Mesenchymal stem cell (in vitro differentiated cells and primary cell): ENCODE data around the gene UIMC1.

Experiments
- DNase-seq: peaks from one replicate; pipeline ENCODE4 v3.0.0-alpha.2; 2013
- H2AFZ ChIP-seq: one replicate; pipeline ENCODE4 v1.6.1; 2013; ENCODE audit warnings: low read depth, mild to moderate bottlenecking, control low read depth, inconsistent platforms, low read length, moderate library complexity
- H2AK5ac ChIP-seq: 2 replicates; pipeline ENCODE4 v1.6.1; 2013; ENCODE audit warnings: low read length, moderate library complexity, mild to moderate bottlenecking, inconsistent platforms; ENCODE audit not compliant: severe bottlenecking
- H2BK120ac ChIP-seq: one replicate; pipeline ENCODE4 v1.6.1; 2013; ENCODE audit warnings: low read depth, mild to moderate bottlenecking, inconsistent platforms, low read length, moderate library complexity
- H2BK12ac ChIP-seq, 2 experiments: one replicate each; pipeline ENCODE4 v1.6.1; 2013; ENCODE audit warnings: inconsistent platforms in 2 of 2, low read length in 2 of 2, mild to moderate bottlenecking in 2 of 2, moderate library complexity in 2 of 2, control low read depth in 1 of 2
- H2BK15ac ChIP-seq: one replicate; pipeline ENCODE4 v1.6.1; 2013; ENCODE audit warnings: mild to moderate bottlenecking, low read depth, inconsistent platforms; ENCODE audit not compliant: poor library complexity, severe bottlenecking
- H2BK5ac ChIP-seq: 2 replicates; pipeline ENCODE4 v1.6.1; 2013; ENCODE audit warnings: low read depth, mild to moderate bottlenecking, low read length, control low read depth, inconsistent platforms; ENCODE audit not compliant: poor library complexity, severe bottlenecking
- H3K14ac ChIP-seq, 2 experiments: one replicate each; pipeline ENCODE4 v1.6.1; 2013; ENCODE audit warnings: inconsistent platforms in 2 of 2, low read length in 2 of 2, control low read depth in 1 of 2, mild to moderate bottlenecking in 1 of 2, moderate library complexity in 1 of 2
- H3K18ac ChIP-seq, 2 experiments: one replicate each; pipeline ENCODE4 v1.6.1; 2013; ENCODE audit warnings: inconsistent platforms in 2 of 2, low read length in 2 of 2, control low read depth in 1 of 2, low read depth in 1 of 2, mild to moderate bottlenecking in 1 of 2
- H3K23ac ChIP-seq, 2 experiments: one replicate each; pipeline ENCODE4 v1.6.1; 2013; ENCODE audit warnings: inconsistent platforms in 2 of 2, low read length in 2 of 2, mild to moderate bottlenecking in 2 of 2, moderate library complexity in 2 of 2, control low read depth in 1 of 2
- H3K27ac ChIP-seq: 2 replicates; pipeline ENCODE4 v1.5.1; 2013; ENCODE audit warnings: mild to moderate bottlenecking, moderate library complexity, low read length, control low read depth, inconsistent platforms; ENCODE audit not compliant: poor library complexity, severe bottlenecking
- H3K27me3 ChIP-seq, 2 experiments: 2 replicates each; pipeline versions ENCODE4 v1.6.1 to v1.7.0; 2013; ENCODE audit warnings: low read length in 2 of 2, mild to moderate bottlenecking in 2 of 2, moderate library complexity in 2 of 2, control low read depth in 1 of 2, inconsistent platforms in 1 of 2; ENCODE audit not compliant: control insufficient read depth in 1 of 2, insufficient read depth in 1 of 2
- H3K36me3 ChIP-seq, 2 experiments: 2 replicates each; pipeline versions ENCODE4 v1.6.1 to v1.7.0; 2013; ENCODE audit warnings: low read length in 2 of 2, control low read depth in 1 of 2, inconsistent platforms in 1 of 2, low read depth in 1 of 2, mild to moderate bottlenecking in 1 of 2; ENCODE audit not compliant: insufficient read depth in 2 of 2, control insufficient read depth in 1 of 2
- H3K4ac ChIP-seq, 2 experiments: one replicate each; pipeline ENCODE4 v1.6.1; 2013; ENCODE audit warnings: inconsistent platforms in 2 of 2, low read length in 2 of 2, mild to moderate bottlenecking in 2 of 2, moderate library complexity in 2 of 2, control low read depth in 1 of 2, low read depth in 1 of 2
- H3K4me1 ChIP-seq: 2 replicates; pipeline ENCODE4 v1.6.1; 2013; ENCODE audit warnings: low read depth, low read length, control low read depth; ENCODE audit not compliant: control insufficient read depth, insufficient read depth
- H3K4me2 ChIP-seq: 2 replicates; pipeline ENCODE4 v1.6.1; 2013; ENCODE audit warnings: low read length, mild to moderate bottlenecking, inconsistent platforms; ENCODE audit not compliant: poor library complexity, severe bottlenecking
- H3K4me3 ChIP-seq, 2 experiments: 2 replicates each; pipeline versions ENCODE4 v1.5.1 to v1.7.0; 2013; ENCODE audit warnings: low read length in 2 of 2, mild to moderate bottlenecking in 2 of 2, control low read depth in 1 of 2, low read depth in 1 of 2; ENCODE audit not compliant: insufficient read depth in 1 of 2
- H3K79me1 ChIP-seq: replicated peaks from 2 replicates; pipeline ENCODE4 v1.6.1; 2013; ENCODE audit warnings: mild to moderate bottlenecking, control low read depth, low read length, inconsistent platforms; ENCODE audit not compliant: poor library complexity, severe bottlenecking
- H3K9ac ChIP-seq: 2 replicates; pipeline ENCODE4 v1.7.0; 2013; ENCODE audit warnings: mild to moderate bottlenecking, low read length, moderate library complexity
- H3K9me3 ChIP-seq: 2 replicates; pipeline ENCODE4 v1.7.0; 2013; ENCODE audit warnings: mild to moderate bottlenecking, low read length; ENCODE audit not compliant: control insufficient read depth
- H4K8ac ChIP-seq: one replicate; pipeline ENCODE4 v1.6.1; 2013; ENCODE audit warnings: inconsistent platforms, mild to moderate bottlenecking, low read length, moderate library complexity
- H4K91ac ChIP-seq: one replicate; pipeline ENCODE4 v1.6.1; 2013; ENCODE audit warnings: mild to moderate bottlenecking, low read length, inconsistent platforms
- WGBS: methylation state at CpG from one replicate; pipeline ENCODE4 v1.1.7; 2013; ENCODE audit warnings: mixed read lengths; 5-methylcytosine and 5-hydroxymethylcytosine counted together

UIMC1 gene

GRCh38 chr5:176902102-176902814 lies 104.3 kb downstream of the UIMC1 start:
- H2BK12ac ChIP-seq = no peak overlapping the region
- H2AK5ac ChIP-seq = peak overlapping the region; percentile 90
- no peak overlapping the region for H3K18ac ChIP-seq
- H3K4me3 ChIP-seq = no peak overlapping the region
- H3K4me1 ChIP-seq = peaks cover 23% of the 10 kb centered on the region
- no peak overlapping the region for H3K4ac ChIP-seq
- H4K8ac ChIP-seq = no peak overlapping the region
- H3K9ac ChIP-seq = no peak overlapping the region
- H3K79me1 ChIP-seq = no peaks in the 10 kb centered on the region
- no peak overlapping the region for H2BK15ac ChIP-seq
- H2AFZ ChIP-seq = no peak overlapping the region
- H3K9me3 ChIP-seq = no peaks in the 10 kb centered on the region
- DNase-seq = no peak
- H3K14ac ChIP-seq = no peak overlapping the region
- WGBS = 98% methylated on average over 6 of the region's 6 CpGs
- no peak overlapping the region for H4K91ac ChIP-seq
- peak overlapping the region; percentile 76 for H2BK5ac ChIP-seq
- H3K23ac ChIP-seq = no peak overlapping the region
- H3K27ac ChIP-seq = peak overlapping the region; percentile 96
- H3K4me2 ChIP-seq = no peak overlapping the region
- no peak overlapping the region for H2BK120ac ChIP-seq
- H3K27me3 ChIP-seq = no peaks in the 10 kb centered on the region
- H3K36me3 ChIP-seq = peaks cover 13 to 62% of the 10 kb centered on the region in 2 experiments

- H3K4me3 ChIP-seq = no peak overlapping the region
- no peak overlapping the region for H3K23ac ChIP-seq
- no peak overlapping the region for H2BK12ac ChIP-seq
- H3K4me1 ChIP-seq = peaks cover 21% of the 10 kb centered on the region
- H2AFZ ChIP-seq = no peak overlapping the region
- H4K8ac ChIP-seq = no peak overlapping the region
- no peak overlapping the region for H3K4ac ChIP-seq
- no peak overlapping the region for H2BK15ac ChIP-seq
- no peaks in the 10 kb centered on the region for H3K79me1 ChIP-seq
- no peak overlapping the region for H2BK120ac ChIP-seq
- no peak overlapping the region for H3K9ac ChIP-seq
- H3K36me3 ChIP-seq = peaks cover 13 to 54% of the 10 kb centered on the region in 2 experiments
- H2BK5ac ChIP-seq = no peak overlapping the region
- peak overlapping the region; percentile 96 for H3K27ac ChIP-seq
- H3K9me3 ChIP-seq = no peaks in the 10 kb centered on the region
- H2AK5ac ChIP-seq = peak overlapping the region; percentile 33
- no peak overlapping the region for H3K4me2 ChIP-seq
- H3K18ac ChIP-seq = no peak overlapping the region
- H3K14ac ChIP-seq = no peak overlapping the region
- H3K27me3 ChIP-seq = peaks cover 0 to 1% of the 10 kb centered on the region in 2 experiments
- WGBS = 97% methylated on average over 12 of the region's 12 CpGs
- no peak for DNase-seq
- H4K91ac ChIP-seq = no peak overlapping the region
These were observed 105.1 kb downstream of the UIMC1 start for GRCh38 chr5:176901260-176902101.

- no peak overlapping the region for H3K23ac ChIP-seq
- H3K79me1 ChIP-seq = no peaks in the 10 kb centered on the region
- no peak overlapping the region for H3K4ac ChIP-seq
- no peak overlapping the region for H2BK5ac ChIP-seq
- H3K18ac ChIP-seq = no peak overlapping the region
- H3K4me1 ChIP-seq = peaks cover 19% of the 10 kb centered on the region
- H3K36me3 ChIP-seq = peaks cover 13 to 48% of the 10 kb centered on the region in 2 experiments
- H2BK120ac ChIP-seq = no peak overlapping the region
- peaks cover 0 to 5% of the 10 kb centered on the region in 2 experiments for H3K27me3 ChIP-seq
- H4K91ac ChIP-seq = no peak overlapping the region
- no peak overlapping the region for H2BK12ac ChIP-seq
- 96% methylated on average over 4 of the region's 7 CpGs for WGBS
- H3K4me2 ChIP-seq = no peak overlapping the region
- peak overlapping the region; percentile 85 for H2AK5ac ChIP-seq
- no peaks in the 10 kb centered on the region for H3K9me3 ChIP-seq
- H3K9ac ChIP-seq = no peak overlapping the region
- H2AFZ ChIP-seq = no peak overlapping the region
- H3K14ac ChIP-seq = no peak overlapping the region
- no peak overlapping the region for H2BK15ac ChIP-seq
- no peak for DNase-seq
- peak overlapping the region; percentile 96 for H3K27ac ChIP-seq
- no peak overlapping the region for H4K8ac ChIP-seq
- no peak overlapping the region for H3K4me3 ChIP-seq
These were observed 105.8 kb downstream of the UIMC1 start for GRCh38 chr5:176900780-176901204.
